Panc1 (cell line): ENCODE data around the gene USP17L15. TPM values are rescaled to one million over a fixed set of nuclear protein-coding genes. Genes with fewer than 3 reads are reported as not detected.
"Not testable (repeated sequence)": the region's sequence is repeated elsewhere in the genome, so short reads cannot be mapped to it uniquely, and the experiment has no call there.

Source experiments
- ATAC-seq: fragments of 200-7000 bp; cut with Tn5 transposase; 2 replicates; pipeline ENCODE4 v1.9.1; 2020; ENCODE audit warnings: mild to moderate bottlenecking, moderate library complexity
- Bru-seq: library from RNA; stranded (reverse); fragments of 400-500 nt; gene quantifications from one replicate; lab custom pipeline; 2021; lab: Mats Ljungman, UMichigan
- BruChase-seq, 2 experiments: library from RNA; stranded (reverse); fragments of 400-500 nt; gene quantifications; one replicate each; lab custom pipeline; 2021; lab: Mats Ljungman, UMichigan
- BruUV-seq: library from RNA; stranded (reverse); fragments of 400-500 nt; replicated peaks from 2 replicates; lab custom pipeline; 2021; lab: Mats Ljungman, UMichigan
- CTCF ChIA-PET: fragments of 300-600 bp; sonication (Branson Sonifier 250); formaldehyde crosslinking; loops from one replicate; lab custom pipeline; 2022; ENCODE audit warnings: antibody characterized with exemption; lab: Charles Lee
- POLR2A ChIA-PET: fragments of 300-600 bp; sonication (Branson Sonifier 250); formaldehyde crosslinking; loops from one replicate; lab custom pipeline; 2022; ENCODE audit warnings: antibody characterized with exemption; lab: Charles Lee
- DNase-seq: peaks from one replicate; pipeline ENCODE4 v3.0.0-alpha.2; 2010; ENCODE audit warnings: low read depth, low spot score
- H3K27ac ChIP-seq: 2 replicates; pipeline ENCODE4 v1.5.1; 2011; ENCODE audit warnings: mild to moderate bottlenecking, low read length, inconsistent platforms
- H3K27me3 ChIP-seq: fragments of 200-500 bp; sonication (Bioruptor generic); 2 replicates; pipeline ENCODE4 v1.6.0; 2014; ENCODE audit warnings: low read length, inconsistent platforms; ENCODE audit not compliant: control insufficient read depth, insufficient read depth
- H3K36me3 ChIP-seq: fragments of 200-500 bp; sonication (Bioruptor generic); 2 replicates; pipeline ENCODE4 v1.5.1; 2014; ENCODE audit warnings: inconsistent platforms, mild to moderate bottlenecking, low read length, moderate library complexity; ENCODE audit not compliant: control insufficient read depth, insufficient read depth
- H3K4me1 ChIP-seq: 2 replicates; pipeline ENCODE4 v1.5.1; 2011; ENCODE audit warnings: inconsistent platforms, mild to moderate bottlenecking, low read length, moderate library complexity; ENCODE audit not compliant: control insufficient read depth, insufficient read depth
- H3K4me3 ChIP-seq, 2 experiments: 2 replicates each; pipeline ENCODE4 v1.5.1; 2011 to 2012; ENCODE audit warnings: low read depth in 2 of 2, low read length in 2 of 2, mild to moderate bottlenecking in 2 of 2, inconsistent platforms in 1 of 2, moderate library complexity in 1 of 2
- H3K9me3 ChIP-seq: fragments of 200-500 bp; sonication (Bioruptor generic); 2 replicates; pipeline ENCODE4 v1.5.1; 2014; ENCODE audit warnings: low read depth, mild to moderate bottlenecking, inconsistent platforms, low read length, moderate library complexity; ENCODE audit not compliant: control insufficient read depth, insufficient read depth
- in situ Hi-C: cut with HindIII; loops from 2 replicates; pipeline ENCODE4 v1.10.0; 2016; ENCODE audit warnings: low sequenced_read_pairs, low pct_unique_long_range_greater_than_20kb
- intact Hi-C: fragments of 100-400 bp; cut with micrococcal nuclease; formaldehyde crosslinking; loops from one replicate; pipeline ENCODE4 v1.10.0; 2022; ENCODE audit not compliant: unreplicated experiment
- long read RNA-seq: library from polyadenylated mRNA; unstranded; transcript quantifications from one replicate; pipeline ENCODE4 v2.0.0, GENCODE V29; 2021; ENCODE audit not compliant: unreplicated experiment
- polyA plus RNA-seq: library from polyadenylated mRNA; unstranded; fragments of >200 nt; gene quantifications from one replicate; pipeline ENCODE4 v1.2.1, GENCODE V29; 2012; ENCODE audit warnings: missing spikeins; ENCODE audit not compliant: insufficient read length
- total RNA-seq: library from RNA; stranded (reverse); gene quantifications from one replicate; pipeline ENCODE4 v1.2.1, GENCODE V29; 2021; ENCODE audit not compliant: unreplicated experiment

USP17L15 gene
- total RNA-seq (not detected), Bru-seq, nascent RNA (not detected), BruChase-seq, experiment 1, labeled RNA remaining after a 2-hour chase (not detected), BruChase-seq, experiment 2, labeled RNA remaining after a 6-hour chase (not detected)
- not detected for polyA plus RNA-seq
- long read RNA-seq = 0 reads

GRCh38 chr4:9234085-9234484, at the start of gene USP17L15:
Gene USP17L15, plus strand, starts transcription at chr4:9234385. Its CDS starts 0 bp downstream, at chr4:9234385.
- H3K36me3 ChIP-seq, ATAC-seq, CTCF ChIA-PET, H3K9me3 ChIP-seq, H3K27ac ChIP-seq, POLR2A ChIA-PET, H3K4me1 ChIP-seq, H3K27me3 ChIP-seq, in situ Hi-C loops, BruUV-seq, H3K4me3 ChIP-seq, DNase-seq, intact Hi-C loops: not testable (repeated sequence)

DNA sequence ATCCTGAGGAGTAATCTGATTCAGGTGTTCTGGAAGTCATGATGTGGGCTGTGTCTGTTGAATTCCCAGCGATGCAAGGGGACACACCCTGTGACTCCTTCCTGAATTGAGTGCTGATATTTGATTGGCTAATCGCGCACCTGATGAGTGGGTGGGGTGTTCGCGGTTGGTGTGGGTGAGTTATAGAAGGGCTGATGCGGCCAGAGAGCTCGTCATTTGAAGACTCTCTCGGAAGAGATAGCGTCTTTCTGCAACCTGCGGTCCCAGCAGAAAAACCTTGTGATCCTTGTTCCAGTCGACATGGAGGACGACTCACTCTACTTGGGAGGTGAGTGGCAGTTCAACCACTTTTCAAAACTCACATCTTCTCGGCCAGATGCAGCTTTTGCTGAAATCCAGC, 23.8 kb upstream of the USP17L15 start, which contains the start of gene USP17L10:
TSS of gene USP17L10 (plus strand) at position 301 of the 400 bp plus-strand sequence. CDS start at position 301, 0 bp downstream.
- ATAC-seq, POLR2A ChIA-PET, H3K36me3 ChIP-seq, H3K4me3 ChIP-seq, H3K9me3 ChIP-seq, H3K4me1 ChIP-seq, H3K27me3 ChIP-seq, BruUV-seq, in situ Hi-C loops, CTCF ChIA-PET, H3K27ac ChIP-seq, DNase-seq, intact Hi-C loops: not testable (repeated sequence)

GRCh38 chr4:9214701-9215100, 19.5 kb upstream of the USP17L15 start:
- ATAC-seq, DNase-seq, H3K27me3 ChIP-seq, in situ Hi-C loops, H3K4me1 ChIP-seq, intact Hi-C loops, POLR2A ChIA-PET, BruUV-seq, H3K36me3 ChIP-seq, H3K27ac ChIP-seq, H3K4me3 ChIP-seq, CTCF ChIA-PET, H3K9me3 ChIP-seq: not testable (repeated sequence)

DNA sequence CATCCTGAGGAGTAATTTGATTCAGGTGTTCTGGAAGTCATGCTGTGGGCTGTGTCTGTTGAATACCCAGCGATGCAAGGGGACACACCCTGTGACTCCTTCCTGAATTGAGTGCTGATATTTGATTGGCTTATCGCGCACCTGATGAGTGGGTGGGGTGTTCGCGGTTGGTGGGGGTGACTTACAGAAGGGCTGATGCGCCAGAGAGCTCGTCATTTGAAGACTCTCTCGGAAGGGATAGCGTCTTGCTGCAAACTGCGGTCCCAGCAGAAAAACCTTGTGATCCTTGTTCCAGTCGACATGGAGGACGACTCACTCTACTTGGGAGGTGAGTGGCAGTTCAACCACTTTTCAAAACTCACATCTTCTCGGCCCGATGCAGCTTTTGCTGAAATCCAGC, 19.1 kb upstream of the USP17L15 start, which contains the start of gene USP17L11:
TSS of gene USP17L11 (plus strand) at position 301 of the 400 bp plus-strand sequence. CDS start at position 301, 0 bp downstream.
- H3K9me3 ChIP-seq, POLR2A ChIA-PET, ATAC-seq, BruUV-seq, H3K27ac ChIP-seq, H3K27me3 ChIP-seq, CTCF ChIA-PET, H3K4me3 ChIP-seq, H3K36me3 ChIP-seq, DNase-seq, intact Hi-C loops, in situ Hi-C loops, H3K4me1 ChIP-seq: not testable (repeated sequence)

DNA sequence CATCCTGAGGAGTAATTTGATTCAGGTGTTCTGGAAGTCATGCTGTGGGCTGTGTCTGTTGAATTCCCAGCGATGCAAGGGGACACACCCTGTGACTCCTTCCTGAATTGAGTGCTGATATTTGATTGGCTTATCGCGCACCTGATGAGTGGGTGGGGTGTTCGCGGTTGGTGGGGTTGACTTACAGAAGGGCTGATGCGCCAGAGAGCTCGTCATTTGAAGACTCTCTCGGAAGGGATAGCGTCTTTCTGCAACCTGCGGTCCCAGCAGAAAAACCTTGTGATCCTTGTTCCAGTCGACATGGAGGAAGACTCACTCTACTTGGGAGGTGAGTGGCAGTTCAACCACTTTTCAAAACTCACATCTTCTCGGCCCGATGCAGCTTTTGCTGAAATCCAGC, 14.3 kb upstream of the USP17L15 start, which contains the start of gene USP17L12:
TSS of gene USP17L12 (plus strand) at position 301 of the 400 bp plus-strand sequence. CDS start at position 301, 0 bp downstream.
- H3K27me3 ChIP-seq, H3K36me3 ChIP-seq, intact Hi-C loops, DNase-seq, H3K27ac ChIP-seq, H3K4me1 ChIP-seq, H3K4me3 ChIP-seq, ATAC-seq, POLR2A ChIA-PET, H3K9me3 ChIP-seq, BruUV-seq, CTCF ChIA-PET, in situ Hi-C loops: not testable (repeated sequence)

GRCh38 chr4:9224596-9224995, 9.6 kb upstream of the USP17L15 start, which contains the start of gene USP17L13:
Gene USP17L13, plus strand, starts transcription at chr4:9224896. Its CDS starts 0 bp downstream, at chr4:9224896.
- ATAC-seq, BruUV-seq, POLR2A ChIA-PET, H3K9me3 ChIP-seq, CTCF ChIA-PET, H3K4me3 ChIP-seq, H3K4me1 ChIP-seq, H3K27ac ChIP-seq, H3K36me3 ChIP-seq, DNase-seq, in situ Hi-C loops, intact Hi-C loops, H3K27me3 ChIP-seq: not testable (repeated sequence)

DNA sequence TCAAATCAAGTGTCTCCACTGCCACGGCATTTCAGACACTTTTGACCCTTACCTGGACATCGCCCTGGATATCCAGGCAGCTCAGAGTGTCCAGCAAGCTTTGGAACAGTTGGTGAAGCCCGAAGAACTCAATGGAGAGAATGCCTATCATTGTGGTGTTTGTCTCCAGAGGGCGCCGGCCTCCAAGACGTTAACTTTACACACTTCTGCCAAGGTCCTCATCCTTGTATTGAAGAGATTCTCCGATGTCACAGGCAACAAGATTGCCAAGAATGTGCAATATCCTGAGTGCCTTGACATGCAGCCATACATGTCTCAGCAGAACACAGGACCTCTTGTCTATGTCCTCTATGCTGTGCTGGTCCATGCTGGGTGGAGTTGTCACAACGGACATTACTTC, 3.9 kb upstream of the USP17L15 start:
- H3K4me1 ChIP-seq, in situ Hi-C loops, intact Hi-C loops, H3K27me3 ChIP-seq, H3K27ac ChIP-seq, H3K36me3 ChIP-seq, ATAC-seq, H3K4me3 ChIP-seq, BruUV-seq, CTCF ChIA-PET, H3K9me3 ChIP-seq, DNase-seq, POLR2A ChIA-PET: not testable (repeated sequence)
